Tibial nerve (tissue), 4 donors: ENCODE data around the gene ANKH. TPM values are rescaled to one million over a fixed set of nuclear protein-coding genes. Genes with fewer than 3 reads are reported as not detected.

Experiments
- DNase-seq, 2 donors: peaks; one replicate each; pipeline ENCODE4 v3.0.0-alpha.2; 2019; ENCODE audit warnings: low spot score in 2 of 2
- H3K27ac ChIP-seq, 4 donors: fragments of 200-600 bp; sonication (generic) in 3 of 4; one replicate each; pipeline ENCODE4 v1.5.1; 2017 to 2019; ENCODE audit warnings: mild to moderate bottlenecking in 1 of 4
- H3K27me3 ChIP-seq, 2 donors: fragments of 200-600 bp; sonication (generic) in 1 of 2; one replicate each; pipeline versions ENCODE4 v1.5.1 to v1.6.0; 2017 to 2019
- H3K36me3 ChIP-seq, 3 donors: fragments of 200-600 bp; sonication (generic); one replicate each; pipeline ENCODE4 v1.5.1; 2018 to 2019
- H3K4me1 ChIP-seq, 4 donors: fragments of 200-600 bp; sonication (generic) in 3 of 4; one replicate each; pipeline ENCODE4 v1.5.1; 2017 to 2019
- H3K4me3 ChIP-seq, 4 donors: fragments of 200-600 bp; sonication (generic) in 3 of 4; one replicate each; pipeline ENCODE4 v1.5.1; 2017 to 2019; ENCODE audit warnings: mild to moderate bottlenecking in 1 of 4, moderate library complexity in 1 of 4
- H3K9me3 ChIP-seq, 4 donors: fragments of 200-600 bp; sonication (generic) in 3 of 4; one replicate each; pipeline ENCODE4 v1.5.1; 2017 to 2019
- EP300 ChIP-seq, 2 donors: sonication (generic); formaldehyde crosslinking; IDR thresholded peaks; one replicate each; pipeline ENCODE4 v1.6.1; 2017; ENCODE audit warnings: antibody characterized with exemption in 2 of 2, mild to moderate bottlenecking in 1 of 2
- POLR2A ChIP-seq, 2 donors: fragments of 450-650 bp; IDR thresholded peaks; one replicate each; pipeline ENCODE4 v1.6.1; 2017; ENCODE audit warnings: antibody characterized with exemption in 2 of 2, mild to moderate bottlenecking in 2 of 2, moderate library complexity in 2 of 2
- WGBS, 2 donors: methylation state at CpG; one replicate each; pipeline ENCODE4 v1.1.5; 2018; 5-methylcytosine and 5-hydroxymethylcytosine counted together
- total RNA-seq, 4 donors: library from RNA; depleted of rRNA; stranded (reverse); fragments of >200 nt; gene quantifications; one replicate each; pipeline ENCODE4 v1.1.0, GENCODE V29; 2016
- TF ChIP-seq, protein P1 (sequence below), 5 experiments: fragments of 200-600 bp in 3 of 5; fragments of 450-650 bp in 2 of 5; sonication (generic) in 3 of 5; IDR thresholded peaks; one replicate each; pipeline ENCODE4 v1.5.1; 2016 to 2019; ENCODE audit warnings: antibody characterized with exemption in 5 of 5, mild to moderate bottlenecking in 3 of 5, moderate library complexity in 2 of 5

ANKH gene
- total RNA-seq, 4 donors from 2014 or later: 45.7 to 77.9 (median 46.6) TPM

- WGBS, 2 donors: 82 to 84% methylated on average over 5 of the region's 5 CpGs
- Histone ChIP-seq H3K27me3 (no peaks in the 10 kb centered on the region), H3K4me3 (no peak overlapping the region), H3K4me1 (peaks cover 0 to 28% (median 2%) of the 10 kb centered on the region in 4 donors), H3K36me3 (peaks cover 0 to 82% (median 0%) of the 10 kb centered on the region in 3 donors), H3K9me3 (no peaks in the 10 kb centered on the region), H3K27ac (peak overlapping the region in 1 of 4 donors; percentile 45)
- no peak for DNase-seq
- no peak for TF ChIP-seq EP300 (IDR thresholded peaks at IDR 0.05)
- TF ChIP-seq, protein P1, sequence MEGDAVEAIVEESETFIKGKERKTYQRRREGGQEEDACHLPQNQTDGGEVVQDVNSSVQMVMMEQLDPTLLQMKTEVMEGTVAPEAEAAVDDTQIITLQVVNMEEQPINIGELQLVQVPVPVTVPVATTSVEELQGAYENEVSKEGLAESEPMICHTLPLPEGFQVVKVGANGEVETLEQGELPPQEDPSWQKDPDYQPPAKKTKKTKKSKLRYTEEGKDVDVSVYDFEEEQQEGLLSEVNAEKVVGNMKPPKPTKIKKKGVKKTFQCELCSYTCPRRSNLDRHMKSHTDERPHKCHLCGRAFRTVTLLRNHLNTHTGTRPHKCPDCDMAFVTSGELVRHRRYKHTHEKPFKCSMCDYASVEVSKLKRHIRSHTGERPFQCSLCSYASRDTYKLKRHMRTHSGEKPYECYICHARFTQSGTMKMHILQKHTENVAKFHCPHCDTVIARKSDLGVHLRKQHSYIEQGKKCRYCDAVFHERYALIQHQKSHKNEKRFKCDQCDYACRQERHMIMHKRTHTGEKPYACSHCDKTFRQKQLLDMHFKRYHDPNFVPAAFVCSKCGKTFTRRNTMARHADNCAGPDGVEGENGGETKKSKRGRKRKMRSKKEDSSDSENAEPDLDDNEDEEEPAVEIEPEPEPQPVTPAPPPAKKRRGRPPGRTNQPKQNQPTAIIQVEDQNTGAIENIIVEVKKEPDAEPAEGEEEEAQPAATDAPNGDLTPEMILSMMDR (IDR thresholded peaks at IDR 0.05): no peak
- TF ChIP-seq POLR2A (IDR thresholded peaks at IDR 0.05): no peak
These were observed 126.4 kb downstream of the ANKH start for GRCh38 chr5:14745188-14745563.

DNA sequence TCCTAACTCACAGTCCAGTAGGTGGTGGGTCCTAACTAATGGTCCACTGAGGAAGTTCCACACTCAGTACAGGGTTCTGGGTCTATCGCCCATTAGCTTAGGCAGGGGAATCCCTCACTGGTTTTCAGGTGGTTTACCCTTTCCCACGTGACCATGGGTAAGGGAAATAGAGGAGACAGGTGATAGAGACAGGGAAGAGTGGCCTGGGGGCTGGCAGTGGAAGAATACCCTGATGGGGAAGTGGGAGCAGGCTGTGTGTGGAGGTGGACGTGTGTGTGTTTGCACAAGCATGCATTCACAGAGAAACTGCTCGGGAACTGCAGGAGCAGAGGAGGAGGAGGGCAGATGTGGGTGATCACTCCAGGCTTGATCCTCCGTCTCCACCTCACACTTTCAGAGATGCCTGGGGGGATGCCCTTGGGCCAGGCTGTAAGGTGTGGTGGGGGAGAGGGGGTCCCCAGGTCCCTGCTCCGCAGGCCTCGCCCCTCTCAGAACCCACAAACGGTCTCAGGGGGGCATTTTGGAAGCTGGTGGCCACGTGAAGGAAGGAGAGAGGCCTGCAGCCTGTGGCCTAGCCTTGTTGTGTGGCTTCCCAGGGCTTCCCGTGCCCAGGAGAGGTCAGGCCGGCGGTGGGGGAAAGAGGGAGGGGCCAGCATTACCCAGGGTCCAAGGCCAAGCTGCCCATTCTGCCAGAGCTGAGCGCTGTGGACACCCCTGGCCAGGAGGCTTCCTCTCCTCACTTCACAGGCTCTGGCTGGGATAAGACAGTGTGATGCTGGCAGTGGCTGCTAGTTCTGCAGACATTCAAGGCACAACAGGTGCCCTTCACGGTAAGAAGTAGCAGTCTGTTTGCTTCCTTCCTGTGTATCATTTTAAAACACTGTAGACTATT lies 127.0 kb downstream of the ANKH start:
- no peak for DNase-seq
- Histone ChIP-seq H3K27me3 (no peaks in the 10 kb centered on the region), H3K4me1 (peaks cover 0 to 29% (median 2%) of the 10 kb centered on the region in 4 donors), H3K4me3 (no peak overlapping the region), H3K9me3 (no peaks in the 10 kb centered on the region), H3K27ac (peak overlapping the region in 1 of 4 donors; percentile 45), H3K36me3 (peaks cover 0 to 78% (median 0%) of the 10 kb centered on the region in 3 donors)
- WGBS, 2 donors: 71% methylated on average over 13 to 14 of the region's 14 CpGs
- TF ChIP-seq EP300 (IDR thresholded peaks at IDR 0.05) (no peak), POLR2A (IDR thresholded peaks at IDR 0.05) (no peak)
- TF ChIP-seq, protein P1 (IDR thresholded peaks at IDR 0.05): no peak

GRCh38 chr5:14743601-14744295 lies 127.8 kb downstream of the ANKH start:
- 34 to 40% methylated on average over 6 of the region's 6 CpGs for WGBS, 2 donors

DNA sequence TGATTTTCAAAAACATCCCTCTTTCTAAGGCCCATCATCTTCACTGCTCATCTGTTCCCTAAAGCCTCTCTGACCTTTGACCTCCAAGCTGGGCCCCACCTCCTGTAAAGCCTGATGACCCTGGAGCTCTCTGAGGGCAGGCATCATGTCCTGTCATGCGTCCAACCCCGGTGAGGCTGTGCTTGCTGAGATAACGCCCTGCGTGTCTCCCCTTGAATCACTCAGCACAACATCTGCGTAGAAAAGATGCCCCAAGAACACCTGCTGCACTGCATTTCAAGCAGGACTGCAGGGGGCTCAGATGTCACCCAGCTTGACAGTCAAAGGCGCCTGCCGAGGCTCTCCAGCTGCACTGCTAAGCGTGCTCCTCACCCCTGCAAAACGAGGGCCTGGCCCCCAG lies 129.1 kb downstream of the ANKH start:
- no peak for DNase-seq
- 76 to 88% methylated on average over 9 of the region's 9 CpGs for WGBS, 2 donors
- Histone ChIP-seq H3K9me3 (no peaks in the 10 kb centered on the region), H3K4me3 (no peak overlapping the region), H3K27me3 (no peaks in the 10 kb centered on the region), H3K36me3 (peaks cover 0 to 61% (median 0%) of the 10 kb centered on the region in 3 donors), H3K27ac (no peak overlapping the region), H3K4me1 (peaks cover 0 to 34% (median 2%) of the 10 kb centered on the region in 4 donors)
- no peak for TF ChIP-seq EP300 (IDR thresholded peaks at IDR 0.05)
- no peak for TF ChIP-seq POLR2A (IDR thresholded peaks at IDR 0.05)
- TF ChIP-seq, protein P1 (IDR thresholded peaks at IDR 0.05): no peak

More at GRCh38 chr5:14743601-14744295, 127.8 kb downstream of the ANKH start:
- DNase-seq: no peak
- no peaks in the 10 kb centered on the region for H3K27me3 ChIP-seq
- no peaks in the 10 kb centered on the region for H3K9me3 ChIP-seq
- peak overlapping the region in 1 of 4 donors; percentile 45 for H3K27ac ChIP-seq
- H3K36me3 ChIP-seq: peaks cover 0 to 73% (median 0%) of the 10 kb centered on the region in 3 donors
- H3K4me3 ChIP-seq: no peak overlapping the region
- no peak for TF ChIP-seq POLR2A (IDR thresholded peaks at IDR 0.05)
- no peak for TF ChIP-seq EP300 (IDR thresholded peaks at IDR 0.05)
- TF ChIP-seq, protein P1 (IDR thresholded peaks at IDR 0.05): no peak
- H3K4me1 ChIP-seq: peaks cover 0 to 34% (median 2%) of the 10 kb centered on the region in 4 donors
